ENCODE measurements around the gene ADAMTS7.

- TF ChIP-seq CTCF (IDR thresholded peaks at IDR 0.05; ENCODE audit: control extremely low read depth in 1 of 3, insufficient read depth in 1 of 3, low read depth in 1 of 3, low read length in 3 of 3) (0 out of 4 replicates have a peak, but pooled peaks of 1 of the 3 experiments have one; percentile 6), BCL11A (IDR thresholded peaks at IDR 0.05; ENCODE audit: low read depth in 2 of 2, low read length in 2 of 2) (no peak), TEAD4 (IDR thresholded peaks at IDR 0.05; ENCODE audit: low read depth, low read length) (no peak), NANOG (IDR thresholded peaks at IDR 0.05; ENCODE audit: insufficient read depth, low read depth, low read length, poor library complexity, severe bottlenecking) (no peak), SIN3A (conservative IDR thresholded peaks at IDR 0.05 in 1 of 2, IDR thresholded peaks at IDR 0.05 in 1 of 2; ENCODE audit: low read depth in 1 of 2, low read length in 2 of 2) (no peak), POLR2A (IDR thresholded peaks at IDR 0.05; ENCODE audit: control extremely low read depth in 1 of 2, low read depth in 2 of 2, low read length in 2 of 2) (no peak), CEBPB (IDR thresholded peaks at IDR 0.05; ENCODE audit: low read depth, low read length) (no peak), HDAC6 (IDR thresholded peaks at IDR 0.05; ENCODE audit: low read depth, low read length) (no peak), EZH2 (IDR thresholded peaks at IDR 0.05; ENCODE audit: low read depth, low read length, severe bottlenecking) (no peak)
Observed at GRCh38 chr15:78788016-78788660, 23.1 kb downstream of the ADAMTS7 start.

Measured in H1 (cell line).